A549 (cell line): ENCODE data around the gene METTL21C.

Source experiments
- CTCF ChIP-seq: fragments of >200 bp; sonication (Bioruptor Twin); formaldehyde crosslinking; IDR thresholded peaks from 3 replicates; pipeline ENCODE4 v1.5.1; 2016
- NR3C1 ChIP-seq: fragments of >200 bp; sonication (Bioruptor Twin); formaldehyde crosslinking; IDR thresholded peaks from 3 replicates; pipeline ENCODE4 v1.6.1; 2017

- TF ChIP-seq CTCF (no peak), NR3C1 (no peak)
Measured at GRCh38 chr13:102667023-102667422, 27.8 kb downstream of the METTL21C start.
